ENCODE measurements around the gene POLR2E. TPM values are rescaled to one million over a fixed set of nuclear protein-coding genes. Genes with fewer than 3 reads are reported as not detected.

POLR2E gene
- total and polyA plus RNA-seq, 4 donors: 53.1 to 221 (median 156) TPM

GRCh38 chr19:1112268-1113029, 17.3 kb upstream of the POLR2E start:
- no peak overlapping the region for H3K4me3 ChIP-seq (ENCODE audit: low read depth, low read length)
- DNase-seq (ENCODE audit: low read depth in 4 of 6, low spot score in 6 of 6): peak in 1 of 6 donors; percentile 25
- no peaks in the 10 kb centered on the region for H3K9me3 ChIP-seq (ENCODE audit: control insufficient read depth, insufficient read depth, low read length)
- no peak overlapping the region for H3K27ac ChIP-seq (ENCODE audit: low read depth, low read length)
- WGBS (ENCODE audit: insufficient coverage): 58% methylated on average over 69 of the region's 71 CpGs
- no peaks in the 10 kb centered on the region for H3K27me3 ChIP-seq (ENCODE audit: control insufficient read depth, insufficient read depth, low read length)
- peaks cover 90% of the 10 kb centered on the region for H3K36me3 ChIP-seq (ENCODE audit: control insufficient read depth, insufficient read depth, low read length)
- H3K4me1 ChIP-seq (ENCODE audit: control insufficient read depth, insufficient read depth, low read length): peaks cover 14% of the 10 kb centered on the region

- H3K36me3 ChIP-seq (ENCODE audit: control insufficient read depth, insufficient read depth, low read length): peaks cover 90% of the 10 kb centered on the region
- no peak for DNase-seq (ENCODE audit: low read depth in 4 of 6, low spot score in 6 of 6)
- 76% methylated on average over 15 of the region's 18 CpGs for WGBS (ENCODE audit: insufficient coverage)
- H3K4me1 ChIP-seq (ENCODE audit: control insufficient read depth, insufficient read depth, low read length): peaks cover 15% of the 10 kb centered on the region
- no peak overlapping the region for H3K4me3 ChIP-seq (ENCODE audit: low read depth, low read length)
- no peaks in the 10 kb centered on the region for H3K27me3 ChIP-seq (ENCODE audit: control insufficient read depth, insufficient read depth, low read length)
- no peaks in the 10 kb centered on the region for H3K9me3 ChIP-seq (ENCODE audit: control insufficient read depth, insufficient read depth, low read length)
- H3K27ac ChIP-seq (ENCODE audit: low read depth, low read length): no peak overlapping the region
These were observed 16.6 kb upstream of the POLR2E start for GRCh38 chr19:1111641-1112267.

GRCh38 chr19:1110809-1111640, 15.8 kb upstream of the POLR2E start:
- DNase-seq (ENCODE audit: low read depth in 4 of 6, low spot score in 6 of 6): no peak
- H3K9me3 ChIP-seq (ENCODE audit: control insufficient read depth, insufficient read depth, low read length): no peaks in the 10 kb centered on the region
- no peaks in the 10 kb centered on the region for H3K27me3 ChIP-seq (ENCODE audit: control insufficient read depth, insufficient read depth, low read length)
- H3K4me3 ChIP-seq (ENCODE audit: low read depth, low read length): no peak overlapping the region
- WGBS (ENCODE audit: insufficient coverage): 77% methylated on average over 12 of the region's 18 CpGs
- H3K36me3 ChIP-seq (ENCODE audit: control insufficient read depth, insufficient read depth, low read length): peaks cover 90% of the 10 kb centered on the region
- H3K27ac ChIP-seq (ENCODE audit: low read depth, low read length): no peak overlapping the region
- peaks cover 22% of the 10 kb centered on the region for H3K4me1 ChIP-seq (ENCODE audit: control insufficient read depth, insufficient read depth, low read length)

- Histone ChIP-seq H3K27me3 (ENCODE audit: control insufficient read depth, insufficient read depth, low read length) (no peaks in the 10 kb centered on the region), H3K36me3 (ENCODE audit: control insufficient read depth, insufficient read depth, low read length) (peaks cover 93% of the 10 kb centered on the region), H3K9me3 (ENCODE audit: control insufficient read depth, insufficient read depth, low read length) (no peaks in the 10 kb centered on the region), H3K4me1 (ENCODE audit: control insufficient read depth, insufficient read depth, low read length) (peaks cover 32% of the 10 kb centered on the region), H3K27ac (ENCODE audit: low read depth, low read length) (no peak overlapping the region), H3K4me3 (ENCODE audit: low read depth, low read length) (no peak overlapping the region)
- DNase-seq (ENCODE audit: low read depth in 4 of 6, low spot score in 6 of 6): no peak
- WGBS (ENCODE audit: insufficient coverage): 91% methylated on average over 45 of the region's 54 CpGs
These were observed 14.8 kb upstream of the POLR2E start for GRCh38 chr19:1109697-1110671.

GRCh38 chr19:1109032-1109551, 13.9 kb upstream of the POLR2E start:
- WGBS (ENCODE audit: insufficient coverage): 88% methylated on average over 45 of the region's 48 CpGs
- Histone ChIP-seq H3K27me3 (ENCODE audit: control insufficient read depth, insufficient read depth, low read length) (no peaks in the 10 kb centered on the region), H3K36me3 (ENCODE audit: control insufficient read depth, insufficient read depth, low read length) (peaks cover 92% of the 10 kb centered on the region), H3K9me3 (ENCODE audit: control insufficient read depth, insufficient read depth, low read length) (no peaks in the 10 kb centered on the region), H3K27ac (ENCODE audit: low read depth, low read length) (no peak overlapping the region), H3K4me1 (ENCODE audit: control insufficient read depth, insufficient read depth, low read length) (peaks cover 34% of the 10 kb centered on the region), H3K4me3 (ENCODE audit: low read depth, low read length) (no peak overlapping the region)
- DNase-seq (ENCODE audit: low read depth in 4 of 6, low spot score in 6 of 6): no peak

- Histone ChIP-seq H3K36me3 (ENCODE audit: control insufficient read depth, insufficient read depth, low read length) (peaks cover 85% of the 10 kb centered on the region), H3K27me3 (ENCODE audit: control insufficient read depth, insufficient read depth, low read length) (no peaks in the 10 kb centered on the region), H3K4me1 (ENCODE audit: control insufficient read depth, insufficient read depth, low read length) (peaks cover 31% of the 10 kb centered on the region), H3K4me3 (ENCODE audit: low read depth, low read length) (no peak overlapping the region), H3K27ac (ENCODE audit: low read depth, low read length) (no peak overlapping the region), H3K9me3 (ENCODE audit: control insufficient read depth, insufficient read depth, low read length) (no peaks in the 10 kb centered on the region)
- WGBS (ENCODE audit: insufficient coverage): 94% methylated on average over 78 of the region's 89 CpGs
- no peak for DNase-seq (ENCODE audit: low read depth in 4 of 6, low spot score in 6 of 6)
These were observed 13.3 kb upstream of the POLR2E start for GRCh38 chr19:1108291-1109031.

GRCh38 chr19:1107661-1108261, 12.6 kb upstream of the POLR2E start:
- no peak overlapping the region for H3K4me3 ChIP-seq (ENCODE audit: low read depth, low read length)
- no peak for DNase-seq (ENCODE audit: low read depth in 4 of 6, low spot score in 6 of 6)
- no peaks in the 10 kb centered on the region for H3K27me3 ChIP-seq (ENCODE audit: control insufficient read depth, insufficient read depth, low read length)
- 94% methylated on average over 23 of the region's 25 CpGs for WGBS (ENCODE audit: insufficient coverage)
- H3K27ac ChIP-seq (ENCODE audit: low read depth, low read length): no peak overlapping the region
- peaks cover 78% of the 10 kb centered on the region for H3K36me3 ChIP-seq (ENCODE audit: control insufficient read depth, insufficient read depth, low read length)
- H3K9me3 ChIP-seq (ENCODE audit: control insufficient read depth, insufficient read depth, low read length): no peaks in the 10 kb centered on the region
- H3K4me1 ChIP-seq (ENCODE audit: control insufficient read depth, insufficient read depth, low read length): peaks cover 31% of the 10 kb centered on the region

Data from spinal cord (tissue), 10 donors.